Activated CD8-positive, alpha-beta T cell treated with anti-CD3 and anti-CD28 coated beads for 36 hours (primary cell): Measurements from ENCODE around the gene RTL10. TPM values are rescaled to one million over a fixed set of nuclear protein-coding genes. Genes with fewer than 3 reads are reported as not detected.

ENCODE experiments used
- ATAC-seq: fragments of 200-7000 bp; cut with Tn5 transposase; one replicate; pipeline ENCODE4 v1.10.0; 2021; ENCODE audit warnings: mild to moderate bottlenecking, moderate library complexity
- CTCF ChIA-PET: fragments of 350-600 bp; sonication (Branson Sonifier 250); formaldehyde crosslinking; loops from one replicate; lab custom pipeline; 2021; ENCODE audit warnings: antibody characterized with exemption; lab: Charles Lee
- POLR2A ChIA-PET: fragments of 350-600 bp; sonication (Branson Sonifier 250); formaldehyde crosslinking; loops from one replicate; lab custom pipeline; 2021; ENCODE audit warnings: antibody characterized with exemption; lab: Charles Lee
- DNase-seq: peaks from one replicate; pipeline ENCODE4 v3.0.0-alpha.2; 2020
- H3K27ac Mint-ChIP-seq: one replicate; pipeline ENCODE4 v1.8.0; 2021; ENCODE audit warnings: mild to moderate bottlenecking, mixed read lengths
- H3K27me3 Mint-ChIP-seq: one replicate; pipeline ENCODE4 v1.8.0; 2021; ENCODE audit warnings: mixed read lengths
- H3K36me3 Mint-ChIP-seq: one replicate; pipeline ENCODE4 v1.8.0; 2021; ENCODE audit warnings: low read depth, mixed read lengths
- H3K4me1 Mint-ChIP-seq: one replicate; pipeline ENCODE4 v1.8.0; 2021; ENCODE audit warnings: low read depth, mixed read lengths
- H3K4me3 Mint-ChIP-seq: one replicate; pipeline ENCODE4 v1.8.0; 2021; ENCODE audit warnings: mild to moderate bottlenecking, moderate library complexity, mixed read lengths
- H3K9me3 Mint-ChIP-seq: one replicate; pipeline ENCODE4 v1.8.0; 2021; ENCODE audit warnings: mixed read lengths
- intact Hi-C: fragments of 100-400 bp; cut with micrococcal nuclease; formaldehyde crosslinking; loops from one replicate; pipeline ENCODE4 v1.10.0; 2022
- total RNA-seq, 2 experiments: library from RNA; stranded (reverse); gene quantifications; one replicate each; pipeline ENCODE4 v1.2.3, GENCODE V29; 2021
- TF ChIP-seq, protein P1 (sequence below): fragments of 200-600 bp; IDR thresholded peaks from one replicate; pipeline ENCODE4 v1.8.0; 2022; ENCODE audit warnings: antibody characterized with exemption, mild to moderate bottlenecking

Gene RTL10
- total RNA-seq, 2 experiments from 2014 or later = 14.7 to 17.4 TPM

DNA sequence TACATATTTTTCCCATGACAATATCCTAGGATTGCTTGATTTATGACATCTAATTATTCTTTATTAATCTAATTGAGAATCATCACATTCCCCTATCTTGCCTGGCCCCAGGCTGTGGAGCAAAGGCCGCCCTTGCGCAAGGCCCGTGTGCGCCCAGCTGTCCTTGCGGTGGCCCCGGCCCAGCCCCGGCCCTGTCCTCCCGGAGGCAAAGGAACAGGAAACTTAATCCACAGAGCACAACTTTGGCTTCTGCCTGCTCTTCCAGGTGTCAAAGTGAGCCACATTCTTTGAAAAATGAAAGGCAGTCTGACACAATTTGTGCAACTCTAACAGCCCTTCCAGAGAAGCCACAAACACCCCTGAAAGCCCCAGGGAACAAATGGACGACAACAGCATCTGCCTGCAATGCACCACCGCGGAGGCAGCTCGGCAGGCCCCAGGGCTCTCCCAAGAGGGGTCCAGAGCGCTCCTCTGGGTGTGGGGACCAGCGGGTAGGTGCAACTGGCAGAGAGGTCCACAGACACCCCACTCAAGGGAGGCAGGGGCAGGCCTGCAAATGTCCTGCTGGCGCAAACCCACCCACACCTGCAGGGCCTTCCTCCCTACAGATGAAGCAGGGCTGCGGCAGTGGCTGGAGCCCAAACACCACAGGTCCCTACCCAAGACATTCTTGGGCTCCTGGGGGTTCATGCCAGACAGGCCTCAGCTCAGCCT, 30.3 kb downstream of the RTL10 start:
- CTCF ChIA-PET = no interaction called here
- intact Hi-C loops = no loop called here
- Mint-ChIP-seq H3K4me1 (no peaks in the 10 kb centered on the region), H3K27ac (no peak overlapping the region), H3K9me3 (no peaks in the 10 kb centered on the region), H3K4me3 (no peak overlapping the region), H3K27me3 (no peaks in the 10 kb centered on the region), H3K36me3 (no peaks in the 10 kb centered on the region)
- DNase-seq = no peak
- ATAC-seq = no peak
- TF ChIP-seq, protein P1, sequence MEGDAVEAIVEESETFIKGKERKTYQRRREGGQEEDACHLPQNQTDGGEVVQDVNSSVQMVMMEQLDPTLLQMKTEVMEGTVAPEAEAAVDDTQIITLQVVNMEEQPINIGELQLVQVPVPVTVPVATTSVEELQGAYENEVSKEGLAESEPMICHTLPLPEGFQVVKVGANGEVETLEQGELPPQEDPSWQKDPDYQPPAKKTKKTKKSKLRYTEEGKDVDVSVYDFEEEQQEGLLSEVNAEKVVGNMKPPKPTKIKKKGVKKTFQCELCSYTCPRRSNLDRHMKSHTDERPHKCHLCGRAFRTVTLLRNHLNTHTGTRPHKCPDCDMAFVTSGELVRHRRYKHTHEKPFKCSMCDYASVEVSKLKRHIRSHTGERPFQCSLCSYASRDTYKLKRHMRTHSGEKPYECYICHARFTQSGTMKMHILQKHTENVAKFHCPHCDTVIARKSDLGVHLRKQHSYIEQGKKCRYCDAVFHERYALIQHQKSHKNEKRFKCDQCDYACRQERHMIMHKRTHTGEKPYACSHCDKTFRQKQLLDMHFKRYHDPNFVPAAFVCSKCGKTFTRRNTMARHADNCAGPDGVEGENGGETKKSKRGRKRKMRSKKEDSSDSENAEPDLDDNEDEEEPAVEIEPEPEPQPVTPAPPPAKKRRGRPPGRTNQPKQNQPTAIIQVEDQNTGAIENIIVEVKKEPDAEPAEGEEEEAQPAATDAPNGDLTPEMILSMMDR = no peak
- POLR2A ChIA-PET = no interaction called here

- Mint-ChIP-seq H3K9me3 (no peaks in the 10 kb centered on the region), H3K27me3 (no peaks in the 10 kb centered on the region), H3K27ac (no peak overlapping the region), H3K4me3 (no peak overlapping the region), H3K36me3 (no peaks in the 10 kb centered on the region), H3K4me1 (no peaks in the 10 kb centered on the region)
- TF ChIP-seq, protein P1 = no peak
- ATAC-seq (no peak), DNase-seq (no peak)
- POLR2A ChIA-PET = no interaction called here
- intact Hi-C loops = no loop called here
- CTCF ChIA-PET = interaction anchor here (1.3 kb wide), 1 partner anchor 9 kb away, joined by 3 read pairs; no protein-coding TSS in a partner anchor
Observed at GRCh38 chr22:19823902-19824211, 30.8 kb downstream of the RTL10 start.

DNA sequence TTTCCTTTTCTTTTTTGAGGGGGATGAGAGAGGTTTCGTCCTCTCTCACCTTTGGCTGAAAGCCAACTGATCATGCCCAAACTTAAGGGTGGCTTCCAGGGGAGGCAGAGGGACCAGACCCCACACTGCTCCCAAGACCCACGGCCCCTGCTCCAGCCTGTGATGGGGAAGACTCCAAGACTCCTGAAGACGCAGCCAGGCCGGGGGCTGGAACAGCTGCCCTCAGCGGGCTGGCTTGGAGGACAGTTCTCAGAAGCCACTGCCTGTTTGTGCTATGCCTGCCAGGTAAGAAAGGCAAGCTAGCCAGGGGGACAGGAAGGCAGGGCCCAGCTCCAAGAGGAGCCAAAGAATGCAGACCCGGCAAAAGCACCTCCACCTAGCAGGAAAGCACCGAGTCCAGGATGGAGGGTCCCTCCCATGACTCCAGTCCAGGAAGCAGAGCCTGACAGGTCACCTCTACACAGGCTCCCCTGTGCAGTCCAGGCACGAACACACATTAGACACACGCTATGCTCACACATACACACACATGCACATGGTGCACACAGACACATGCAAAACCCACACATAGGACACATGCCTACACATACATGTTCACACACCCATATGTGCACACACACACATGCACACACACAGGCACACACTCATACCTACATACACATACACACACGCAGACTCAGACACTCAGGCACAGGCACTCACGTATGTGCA, 31.3 kb downstream of the RTL10 start:
- intact Hi-C loops = no loop called here
- DNase-seq (no peak), ATAC-seq (no peak)
- H3K4me3 Mint-ChIP-seq = no peak overlapping the region
- no peaks in the 10 kb centered on the region for H3K27me3 Mint-ChIP-seq
- no peaks in the 10 kb centered on the region for H3K36me3 Mint-ChIP-seq
- no peak overlapping the region for H3K27ac Mint-ChIP-seq
- ChIA-PET CTCF (interaction anchor here (1.3 kb wide), 1 partner anchor 9 kb away, joined by 3 read pairs; no protein-coding TSS in a partner anchor), POLR2A (interaction anchor here (0.7 kb wide), 1 partner anchor 51 kb away, joined by 3 read pairs; no protein-coding TSS in a partner anchor)
- no peaks in the 10 kb centered on the region for H3K9me3 Mint-ChIP-seq
- TF ChIP-seq, protein P1 = no peak
- no peaks in the 10 kb centered on the region for H3K4me1 Mint-ChIP-seq

- DNase-seq = no peak
Observed at GRCh38 chr22:19822301-19823117, 32.2 kb downstream of the RTL10 start.

More at GRCh38 chr22:19822301-19823117, 32.2 kb downstream of the RTL10 start:
- Mint-ChIP-seq H3K4me3 (no peak overlapping the region), H3K9me3 (no peaks in the 10 kb centered on the region), H3K27me3 (no peaks in the 10 kb centered on the region), H3K27ac (no peak overlapping the region), H3K36me3 (no peaks in the 10 kb centered on the region), H3K4me1 (no peaks in the 10 kb centered on the region)
- ATAC-seq = no peak
- CTCF ChIA-PET = interaction anchor here (1.3 kb wide), 1 partner anchor 10 kb away, joined by 3 read pairs; no protein-coding TSS in a partner anchor
- TF ChIP-seq, protein P1 = no peak
- intact Hi-C loops = no loop called here
- POLR2A ChIA-PET = interaction anchor here (0.7 kb wide), 1 partner anchor 52 kb away, joined by 3 read pairs; no protein-coding TSS in a partner anchor
